GM21528 (cell line): ENCODE data around the gene CD7.

Source experiments
- ATAC-seq: cut with Tn5 transposase; IDR thresholded peaks from one replicate; pipeline ENCODE4 v1.9.1; 2021; ENCODE audit warnings: mild to moderate bottlenecking, moderate library complexity; ENCODE audit not compliant: unreplicated experiment, low FRiP score

Gene CD7

GRCh38 chr17:82300707-82301270, 16.6 kb downstream of the CD7 start:
- no peak for ATAC-seq

- no peak for ATAC-seq
Measured at GRCh38 chr17:82300228-82300627, 17.2 kb downstream of the CD7 start.

GRCh38 chr17:82299452-82299851, 18.0 kb downstream of the CD7 start:
- no peak for ATAC-seq

- no peak for ATAC-seq
Measured at GRCh38 chr17:82298538-82299421, 18.6 kb downstream of the CD7 start.

- peak; percentile 51 for ATAC-seq
Measured at GRCh38 chr17:82297714-82298537, 19.5 kb downstream of the CD7 start.

- peak; percentile 14 for ATAC-seq
Measured at GRCh38 chr17:82297280-82297713, 20.1 kb downstream of the CD7 start.

- ATAC-seq, result no peak
Measured at GRCh38 chr17:82296511-82297279, 20.7 kb downstream of the CD7 start.

GRCh38 chr17:82295472-82295814, 22.0 kb downstream of the CD7 start:
- no peak for ATAC-seq

- no peak for ATAC-seq
Measured at GRCh38 chr17:82294064-82294773, 23.2 kb downstream of the CD7 start.

GRCh38 chr17:82292251-82293154, 24.9 kb downstream of the CD7 start:
- peak; percentile 82 for ATAC-seq

GRCh38 chr17:82291582-82292250, 25.7 kb downstream of the CD7 start:
- ATAC-seq, result no peak

- ATAC-seq, result no peak
Measured at GRCh38 chr17:82287868-82288801, 29.3 kb downstream of the CD7 start.

- ATAC-seq, result no peak
Measured at GRCh38 chr17:82287013-82287867, 30.2 kb downstream of the CD7 start.

- ATAC-seq, result no peak
Measured at GRCh38 chr17:82285141-82285540, 32.3 kb downstream of the CD7 start.

- no peak for ATAC-seq
Measured at GRCh38 chr17:82283208-82283749, 34.1 kb downstream of the CD7 start.
